ENCODE data around the gene VAMP2.

The VAMP2 gene

GRCh38 chr17:8142158-8142886 lies 20.4 kb downstream of the VAMP2 start:
- TF ChIP-seq CTCF (IDR thresholded peaks at IDR 0.05; ENCODE audit: low read depth, low read length, missing control alignments), result no peak
- in situ Hi-C loops (cut with HindIII; ENCODE audit: low pct_ligation_motif_present, low sequenced_read_pairs), result no loop called here
- Histone ChIP-seq H3K27me3 (replicated peaks) (no peaks in the 10 kb centered on the region), H3K36me3 (replicated peaks) (peaks cover 64% of the 10 kb centered on the region), H3K27ac (no peak overlapping the region), H3K4me3 (ENCODE audit: low read depth, low read length) (no peak overlapping the region)
- DNase-seq, result no peak

GRCh38 chr17:8141741-8142140 lies 21.0 kb downstream of the VAMP2 start:
- in situ Hi-C loops (cut with HindIII; ENCODE audit: low pct_ligation_motif_present, low sequenced_read_pairs), result no loop called here
- no peak for TF ChIP-seq CTCF (IDR thresholded peaks at IDR 0.05; ENCODE audit: low read depth, low read length, missing control alignments)
- Histone ChIP-seq H3K27ac (no peak overlapping the region), H3K4me3 (ENCODE audit: low read depth, low read length) (no peak overlapping the region), H3K36me3 (replicated peaks) (peaks cover 58% of the 10 kb centered on the region), H3K27me3 (replicated peaks) (no peaks in the 10 kb centered on the region)
- DNase-seq, result no peak

GRCh38 chr17:8141045-8141444 lies 21.7 kb downstream of the VAMP2 start:
- H3K36me3 ChIP-seq (replicated peaks), result peaks cover 51% of the 10 kb centered on the region
- H3K27ac ChIP-seq, result no peak overlapping the region
- H3K4me3 ChIP-seq (ENCODE audit: low read depth, low read length), result no peak overlapping the region
- H3K27me3 ChIP-seq (replicated peaks), result no peaks in the 10 kb centered on the region
- in situ Hi-C loops (cut with HindIII; ENCODE audit: low pct_ligation_motif_present, low sequenced_read_pairs), result no loop called here
- TF ChIP-seq CTCF (IDR thresholded peaks at IDR 0.05; ENCODE audit: low read depth, low read length, missing control alignments), result no peak
- no peak for DNase-seq

DNA sequence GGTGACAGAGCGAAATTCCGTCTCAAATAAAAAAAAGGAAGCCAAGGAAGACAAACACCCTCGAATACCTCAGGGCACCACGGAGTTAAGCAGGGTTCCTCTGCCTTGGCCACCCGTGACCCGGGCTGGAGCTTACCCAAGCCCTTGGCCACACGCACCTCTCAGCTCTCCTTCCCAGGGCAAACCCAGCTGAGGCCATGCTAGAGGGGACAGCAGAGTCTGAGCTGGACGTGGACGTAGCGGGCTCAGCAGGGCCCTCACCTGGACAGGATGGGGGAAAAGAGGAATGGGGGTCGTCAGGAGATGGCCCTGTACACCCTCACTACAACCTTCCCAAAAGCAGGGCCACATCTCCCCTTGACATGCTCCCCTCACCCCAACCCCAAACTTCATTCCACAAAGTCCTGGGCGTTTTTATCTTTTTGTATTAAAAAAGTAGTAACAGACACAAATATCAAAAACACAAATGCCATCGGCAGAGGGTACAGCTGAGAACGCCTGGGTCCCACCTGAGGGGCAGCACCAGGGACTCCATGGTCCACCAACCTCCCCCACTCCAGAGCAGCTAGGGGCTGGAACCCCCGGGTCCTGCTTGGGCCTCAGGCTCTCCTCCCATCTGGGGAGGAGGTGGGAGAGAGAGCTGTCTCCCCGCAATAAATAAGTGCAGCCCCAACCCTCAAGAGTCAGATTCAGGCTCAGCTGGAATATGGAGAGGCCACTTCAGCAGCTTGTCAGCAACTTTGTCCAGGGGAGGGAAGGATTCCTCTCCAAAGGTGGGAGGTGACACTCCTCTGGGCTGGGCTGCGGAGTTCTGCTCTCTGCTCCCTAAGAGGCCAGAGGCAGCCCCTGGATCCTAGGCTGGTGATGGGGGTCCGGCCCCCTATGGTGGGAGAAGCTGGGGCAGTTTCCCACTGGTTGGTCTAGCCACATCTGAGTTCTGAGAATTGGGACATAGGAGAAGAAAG lies 22.4 kb downstream of the VAMP2 start:
- no peaks in the 10 kb centered on the region for H3K27me3 ChIP-seq (replicated peaks)
- no peak for DNase-seq
- H3K27ac ChIP-seq, result no peak overlapping the region
- in situ Hi-C loops (cut with HindIII; ENCODE audit: low pct_ligation_motif_present, low sequenced_read_pairs), result no loop called here
- H3K4me3 ChIP-seq (ENCODE audit: low read depth, low read length), result no peak overlapping the region
- no peak for TF ChIP-seq CTCF (IDR thresholded peaks at IDR 0.05; ENCODE audit: low read depth, low read length, missing control alignments)
- peaks cover 46% of the 10 kb centered on the region for H3K36me3 ChIP-seq (replicated peaks)

DNA sequence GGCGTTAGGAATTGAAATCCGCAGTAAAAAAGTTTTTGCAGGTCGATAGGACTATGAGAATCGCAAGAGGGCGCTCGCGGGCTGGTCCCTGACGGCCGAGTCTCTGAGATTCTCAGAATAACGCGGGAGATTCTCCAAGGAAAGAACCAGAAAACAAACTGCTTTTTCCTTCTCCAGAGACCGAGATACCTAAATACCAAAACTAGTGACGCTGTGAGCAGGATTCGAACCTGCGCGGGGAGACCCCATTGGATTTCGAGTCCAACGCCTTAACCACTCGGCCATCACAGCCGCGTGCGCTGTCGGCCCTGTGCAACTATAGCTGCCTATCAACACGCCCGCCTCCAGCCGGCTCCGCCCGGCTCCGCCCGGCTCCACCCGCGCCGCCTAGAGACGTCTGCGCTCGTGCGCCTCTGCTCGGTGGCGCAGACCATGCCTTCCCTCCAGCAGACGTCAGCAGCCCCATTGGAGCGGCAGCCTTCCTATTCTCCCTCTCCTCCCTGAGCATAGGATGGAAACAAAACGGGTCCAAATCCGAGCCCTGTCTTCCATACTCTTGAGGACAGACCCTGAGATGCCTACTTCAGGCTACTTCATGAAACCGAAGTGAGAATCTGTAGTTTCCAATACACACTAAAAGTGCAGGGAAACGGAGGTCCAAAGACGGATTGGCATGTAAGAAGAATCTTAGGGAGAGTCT lies 23.9 kb downstream of the VAMP2 start:
- in situ Hi-C loops (cut with HindIII; ENCODE audit: low pct_ligation_motif_present, low sequenced_read_pairs), result no loop called here
- TF ChIP-seq CTCF (IDR thresholded peaks at IDR 0.05; ENCODE audit: low read depth, low read length, missing control alignments), result peak; percentile 90
- H3K27ac ChIP-seq, result peak overlapping the region; percentile 76
- peaks cover 35% of the 10 kb centered on the region for H3K36me3 ChIP-seq (replicated peaks)
- peak; percentile 98 for DNase-seq
- H3K27me3 ChIP-seq (replicated peaks), result no peaks in the 10 kb centered on the region
- H3K4me3 ChIP-seq (ENCODE audit: low read depth, low read length), result peak overlapping the region; percentile 60
